ENCODE measurements around the gene DEK.
"Not testable (repeated sequence)": the region's sequence is repeated elsewhere in the genome, so short reads cannot be mapped to it uniquely, and the experiment has no call there.

The DEK gene

DNA sequence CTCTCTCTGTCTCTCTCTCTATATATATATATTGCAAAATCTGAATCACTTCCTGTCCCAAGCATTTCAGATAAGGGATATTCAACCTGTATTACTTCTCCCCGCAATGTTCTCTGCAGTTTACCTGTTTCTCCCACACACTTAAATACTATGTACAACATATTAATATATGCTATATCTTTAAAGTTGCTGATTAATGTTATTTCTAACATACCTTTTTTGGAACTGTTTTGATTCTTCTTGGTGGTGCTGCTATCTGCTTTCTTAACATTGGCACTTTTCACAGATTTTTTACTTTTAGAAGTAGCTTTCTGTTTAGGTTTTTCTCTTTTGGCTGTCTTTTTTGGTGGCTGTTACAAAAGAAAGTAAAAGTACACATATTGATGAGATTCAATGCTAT, 27.2 kb downstream of the DEK start:
- DNase-seq (ENCODE audit: low spot score), result no peak

- DNase-seq (ENCODE audit: low spot score), result no peak
Measured at GRCh38 chr6:18235524-18235923, 28.8 kb downstream of the DEK start.

- no peak for DNase-seq (ENCODE audit: low spot score)
Measured at GRCh38 chr6:18234564-18234963, 29.8 kb downstream of the DEK start.

DNA sequence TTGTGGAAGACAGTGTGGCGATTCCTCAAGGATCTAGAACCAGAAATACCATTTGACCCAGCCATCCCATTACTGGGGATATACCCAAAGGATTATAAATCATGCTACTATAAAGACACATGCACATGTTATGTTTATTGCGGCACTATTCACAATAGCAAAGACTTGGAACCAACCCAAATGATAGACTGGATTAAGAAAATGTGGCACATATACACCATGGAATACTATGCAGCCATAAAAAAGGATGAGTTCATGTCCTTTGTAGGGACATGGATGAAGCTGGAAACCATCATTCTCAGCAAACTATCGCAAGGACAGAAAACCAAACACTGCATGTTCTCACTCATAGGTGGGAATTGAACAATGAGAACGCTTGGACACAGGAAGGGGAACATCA, 30.6 kb downstream of the DEK start:
- not testable (repeated sequence) for DNase-seq (ENCODE audit: low spot score)

- DNase-seq (ENCODE audit: low spot score), result not testable (repeated sequence)
Measured at GRCh38 chr6:18231856-18232255, 32.5 kb downstream of the DEK start.

DNA sequence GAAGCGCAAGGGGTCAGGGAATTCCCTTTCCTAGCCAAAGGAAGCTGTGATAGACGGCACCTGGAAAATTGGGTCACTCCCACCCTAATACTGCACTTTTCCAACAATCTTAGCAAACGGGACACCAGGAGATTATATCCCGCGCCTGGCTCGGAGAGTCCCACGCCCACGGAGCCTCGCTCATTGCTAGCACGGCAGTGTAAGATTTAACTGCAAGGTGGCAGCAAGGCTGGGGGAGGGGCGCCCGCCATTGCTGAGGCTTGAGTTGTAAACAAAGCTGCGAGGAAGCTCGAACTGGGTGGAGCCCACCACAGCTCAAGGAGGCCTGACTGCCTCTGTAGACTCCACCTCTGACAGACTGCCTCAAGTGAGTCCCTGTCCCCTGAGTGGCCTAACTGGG, 35.7 kb downstream of the DEK start:
- not testable (repeated sequence) for DNase-seq (ENCODE audit: low spot score)

- not testable (repeated sequence) for DNase-seq (ENCODE audit: low spot score)
Measured at GRCh38 chr6:18227166-18227565, 37.2 kb downstream of the DEK start.

- not testable (repeated sequence) for DNase-seq (ENCODE audit: low spot score)
Measured at GRCh38 chr6:18226451-18227105, 37.8 kb downstream of the DEK start.

DNA sequence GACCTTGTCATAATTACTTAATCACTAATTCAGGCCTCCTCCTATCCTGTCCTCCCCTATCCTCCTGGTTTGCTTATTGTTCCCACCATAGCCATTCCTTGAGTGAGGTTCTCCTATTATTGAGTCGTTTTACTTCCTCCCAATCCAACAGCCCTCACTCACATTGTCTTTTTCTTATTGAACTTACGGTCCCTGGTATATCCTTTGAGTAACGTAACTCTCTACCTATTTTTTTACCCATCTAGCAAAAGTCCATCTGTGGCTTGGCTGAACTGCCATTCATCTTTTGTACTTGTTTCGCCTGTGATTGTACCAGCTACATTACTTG, 43.1 kb downstream of the DEK start:
- no peak for DNase-seq (ENCODE audit: low spot score)

GRCh38 chr6:18219591-18219990, 44.7 kb downstream of the DEK start:
- no peak for DNase-seq (ENCODE audit: low spot score)

DNA sequence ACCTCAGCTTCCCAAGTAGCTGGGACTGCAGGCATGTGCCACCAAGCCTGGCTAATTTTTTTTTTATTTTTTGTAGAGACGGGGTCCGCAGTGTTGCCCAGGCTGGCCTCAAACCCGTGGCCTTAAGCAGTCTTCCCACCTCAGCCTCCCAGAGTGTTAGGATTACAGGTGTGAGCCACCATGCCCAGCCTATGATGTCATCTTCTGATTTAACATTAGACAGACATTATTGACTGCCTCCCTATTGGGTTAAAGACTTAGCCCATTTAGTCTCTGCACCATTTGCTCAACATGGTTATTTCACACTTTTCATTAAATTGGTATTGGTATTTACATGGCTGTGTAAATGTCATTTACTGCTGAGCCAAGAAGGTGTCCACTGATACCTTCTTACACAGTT, 46.1 kb downstream of the DEK start:
- no peak for DNase-seq (ENCODE audit: low spot score)

DNA sequence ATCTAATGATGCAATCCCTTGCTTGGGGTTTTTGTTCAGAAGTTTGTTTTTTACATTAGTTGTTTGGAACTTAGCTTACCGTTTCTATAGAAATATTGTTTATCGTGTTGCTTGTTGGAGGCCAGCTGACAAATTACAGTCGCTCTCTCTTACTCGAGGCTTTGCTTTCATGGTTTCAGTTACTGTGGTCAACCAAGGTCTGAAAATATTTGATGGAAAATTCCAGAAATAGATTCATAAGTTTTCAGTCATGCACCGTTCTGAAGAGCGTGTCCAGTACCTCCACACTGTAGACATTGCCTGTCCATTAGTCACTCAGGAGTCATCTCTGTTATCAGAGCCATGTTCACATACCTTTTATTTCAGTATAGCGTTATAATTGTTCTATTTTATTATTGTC, 47.9 kb downstream of the DEK start:
- DNase-seq (ENCODE audit: low spot score), result no peak

DNA sequence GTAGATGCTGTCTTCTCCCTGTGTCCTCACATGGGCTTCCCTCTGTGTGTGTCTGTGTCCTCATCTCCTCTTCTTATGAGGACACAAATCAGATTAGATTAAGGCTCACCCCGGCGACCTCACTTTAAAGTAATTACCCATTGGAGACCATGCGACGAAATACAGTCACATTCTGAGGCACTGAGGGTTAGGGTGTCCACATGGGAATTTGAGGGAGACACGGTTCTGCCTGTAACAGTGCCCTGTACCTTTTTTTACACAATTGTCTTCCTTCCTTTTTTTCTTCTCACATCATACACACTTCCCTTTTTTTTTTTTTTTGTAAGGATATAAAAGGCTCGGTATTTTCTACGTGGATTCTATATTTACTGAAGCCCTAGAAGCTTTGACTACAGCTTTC, 48.9 kb downstream of the DEK start:
- DNase-seq (ENCODE audit: low spot score), result no peak

- DNase-seq (ENCODE audit: low spot score), result no peak
Measured at GRCh38 chr6:18214003-18214402, 50.3 kb downstream of the DEK start.

DNA sequence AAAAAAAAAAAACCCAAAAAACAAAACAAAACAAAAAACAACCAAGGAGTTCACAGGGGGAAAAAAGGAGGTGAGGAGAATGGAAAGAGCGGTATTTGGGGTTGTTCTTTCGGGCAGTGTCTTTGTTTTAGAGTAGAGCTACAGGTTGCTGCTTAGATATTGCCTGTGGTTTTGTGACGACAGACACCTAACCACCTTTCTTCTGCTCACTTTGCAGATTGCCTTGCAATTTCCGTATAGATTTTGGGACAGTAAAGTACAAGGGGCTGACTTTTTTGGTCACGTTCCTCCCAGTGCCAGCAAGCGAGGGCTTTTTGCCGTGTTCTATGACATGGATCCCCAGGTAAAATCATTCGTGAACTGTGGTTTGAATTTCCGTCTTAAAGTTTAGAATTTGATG, 50.9 kb downstream of the DEK start:
- DNase-seq (ENCODE audit: low spot score), result no peak

DNA sequence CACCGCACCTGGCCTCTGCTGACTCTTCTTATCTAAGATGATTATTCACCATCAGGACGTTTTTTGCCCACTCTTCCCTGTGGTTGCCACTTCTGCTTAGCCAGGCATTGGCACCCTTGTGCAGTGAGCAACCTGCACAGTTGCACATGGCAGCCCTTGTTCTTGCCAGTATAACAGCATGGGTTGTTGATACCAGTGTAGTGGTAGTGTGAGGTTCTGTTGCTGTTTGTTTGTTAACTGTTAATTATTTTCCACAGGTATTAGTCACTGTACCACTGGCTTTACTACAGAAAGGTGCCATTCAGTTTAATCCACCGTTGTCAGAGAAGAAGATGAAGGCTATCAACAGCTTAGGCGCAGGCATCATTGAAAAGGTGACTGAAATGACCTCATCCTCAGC, 52.1 kb downstream of the DEK start:
- no peak for DNase-seq (ENCODE audit: low spot score)

GRCh38 chr6:18211338-18211737, 53.0 kb downstream of the DEK start:
- no peak for DNase-seq (ENCODE audit: low spot score)

DNA sequence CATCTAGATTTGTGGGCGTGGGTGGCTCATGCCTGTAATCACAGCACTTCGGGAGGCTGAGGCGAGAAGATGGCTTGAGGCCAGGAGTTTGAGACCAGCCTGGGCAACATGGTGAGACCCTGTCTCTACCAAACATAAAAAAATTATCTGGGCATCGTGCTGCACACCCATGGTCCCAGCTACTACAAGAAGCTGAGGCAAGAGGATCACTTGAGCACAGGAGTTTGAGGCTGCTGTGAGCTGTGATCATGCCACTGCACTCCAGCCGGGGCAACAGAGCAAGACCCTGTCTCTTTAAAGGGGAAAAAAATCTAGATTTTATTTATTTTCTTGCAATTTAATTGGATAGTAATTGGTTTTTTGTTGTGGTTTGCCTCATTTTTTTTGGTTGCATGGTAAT, 53.6 kb downstream of the DEK start:
- DNase-seq (ENCODE audit: low spot score), result no peak

DNA sequence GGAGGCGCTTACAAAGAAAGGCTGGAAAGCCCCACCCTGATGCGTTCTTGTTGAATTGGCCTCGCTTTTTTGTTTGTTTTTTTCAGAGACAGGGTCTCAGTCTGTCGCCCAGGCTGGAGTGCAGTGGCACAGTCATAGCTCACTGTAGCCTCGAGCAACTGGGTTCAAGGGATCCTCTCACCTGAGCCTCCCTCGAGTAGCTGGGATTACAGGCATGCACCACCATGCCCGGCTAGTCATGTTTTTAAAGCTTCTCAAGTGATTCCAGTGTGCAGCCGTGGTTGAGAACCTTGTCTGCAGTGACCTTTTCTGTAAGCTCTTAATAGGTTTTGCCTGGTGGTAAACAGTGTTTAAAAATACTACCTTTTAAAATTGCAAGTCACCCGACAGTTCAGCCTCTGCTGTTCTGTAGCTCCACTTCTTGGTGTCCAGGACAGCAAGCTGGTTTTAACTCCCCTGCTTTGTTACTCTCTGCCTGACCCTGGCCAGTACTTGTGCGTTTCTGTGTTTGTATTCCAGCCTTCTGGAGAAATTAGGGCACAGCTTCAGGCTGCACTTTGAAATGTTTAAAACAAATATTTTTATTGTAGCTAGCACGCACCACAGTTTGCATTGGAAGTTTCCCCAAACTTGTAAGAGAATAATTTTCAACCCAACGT, 54.7 kb downstream of the DEK start:
- no peak for DNase-seq (ENCODE audit: low spot score)

DNA sequence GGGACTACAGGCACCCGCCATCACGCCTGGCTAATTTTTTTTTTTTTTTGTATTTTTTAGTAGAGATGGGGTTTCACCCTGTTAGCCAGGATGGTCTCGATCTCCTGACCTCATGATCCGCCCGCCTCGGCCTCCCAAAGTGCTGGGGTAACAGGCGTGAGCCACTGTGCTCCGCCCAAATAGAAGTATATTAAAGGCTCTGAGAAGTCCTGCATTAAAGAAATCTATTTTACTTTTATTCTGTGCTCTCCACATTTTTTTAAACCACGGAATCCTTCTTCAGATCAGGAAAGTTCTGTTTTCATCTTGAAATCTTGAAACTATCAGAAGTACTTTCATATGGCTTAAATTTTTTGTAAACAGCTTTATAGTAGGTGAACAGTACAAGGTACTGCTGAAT, 55.6 kb downstream of the DEK start:
- not testable (repeated sequence) for DNase-seq (ENCODE audit: low spot score)

- no peak for DNase-seq (ENCODE audit: low spot score)
Measured at GRCh38 chr6:18207949-18208348, 56.4 kb downstream of the DEK start.

GRCh38 chr6:18207438-18207837, 56.9 kb downstream of the DEK start:
- no peak for DNase-seq (ENCODE audit: low spot score)

GRCh38 chr6:18206591-18206990, 57.7 kb downstream of the DEK start:
- DNase-seq (ENCODE audit: low spot score), result no peak

GRCh38 chr6:18204691-18205090, 59.6 kb downstream of the DEK start:
- DNase-seq (ENCODE audit: low spot score), result no peak

Data from RKO (cell line).